H9 (cell line): ENCODE data around the gene CCDC70. TPM values are rescaled to one million over a fixed set of nuclear protein-coding genes. Genes with fewer than 3 reads are reported as not detected.

Source experiments
- DNase-seq: peaks from one replicate; pipeline ENCODE4 v3.0.0-alpha.2; 2017
- H2AFZ ChIP-seq: one replicate; pipeline ENCODE4 v1.6.1; 2013; ENCODE audit warnings: mild to moderate bottlenecking, low read length, control low read depth, moderate library complexity
- H2AK5ac ChIP-seq: 2 replicates; pipeline ENCODE4 v1.6.1; 2013; ENCODE audit warnings: low read length, control low read depth, mixed read lengths; ENCODE audit not compliant: insufficient read length
- H2BK120ac ChIP-seq: one replicate; pipeline ENCODE4 v1.6.1; 2013; ENCODE audit warnings: low read depth, mild to moderate bottlenecking, low read length, control low read depth, inconsistent platforms; ENCODE audit not compliant: poor library complexity, severe bottlenecking
- H2BK12ac ChIP-seq: 2 replicates; pipeline ENCODE4 v1.6.1; 2013; ENCODE audit warnings: low read length, control low read depth, mixed read lengths, low read depth; ENCODE audit not compliant: insufficient read length
- H2BK15ac ChIP-seq: 2 replicates; pipeline ENCODE4 v1.6.1; 2013; ENCODE audit warnings: low read depth, low read length, control low read depth
- H2BK20ac ChIP-seq: one replicate; pipeline ENCODE4 v1.6.1; 2013; ENCODE audit warnings: low read depth, mild to moderate bottlenecking, low read length, control low read depth, inconsistent platforms; ENCODE audit not compliant: poor library complexity, severe bottlenecking
- H2BK5ac ChIP-seq: 2 replicates; pipeline ENCODE4 v1.6.1; 2013; ENCODE audit warnings: low read length, control low read depth, mixed read lengths; ENCODE audit not compliant: insufficient read length
- H3K14ac ChIP-seq: 2 replicates; pipeline ENCODE4 v1.6.1; 2013; ENCODE audit warnings: low read length, control low read depth; ENCODE audit not compliant: insufficient read depth
- H3K18ac ChIP-seq: 2 replicates; pipeline ENCODE4 v1.6.1; 2013; ENCODE audit warnings: low read depth, mild to moderate bottlenecking, mixed read lengths, low read length, control low read depth; ENCODE audit not compliant: insufficient read length
- H3K23ac ChIP-seq: 2 replicates; pipeline ENCODE4 v1.6.1; 2013; ENCODE audit warnings: low read length, control low read depth, mixed read lengths, low read depth; ENCODE audit not compliant: insufficient read length
- H3K23me2 ChIP-seq: 2 replicates; pipeline ENCODE4 v1.6.1; 2013; ENCODE audit warnings: low read depth, mild to moderate bottlenecking, mixed read lengths, low read length, control low read depth; ENCODE audit not compliant: insufficient read length, poor library complexity, severe bottlenecking
- H3K27ac ChIP-seq: 2 replicates; pipeline ENCODE4 v1.5.1; 2013; ENCODE audit warnings: low read length, control low read depth, mixed read lengths, low read depth; ENCODE audit not compliant: insufficient read length
- H3K27me3 ChIP-seq: 2 replicates; pipeline ENCODE4 v1.6.1; 2013; ENCODE audit warnings: low read length, control low read depth, inconsistent platforms; ENCODE audit not compliant: insufficient read depth
- H3K4ac ChIP-seq: 2 replicates; pipeline ENCODE4 v1.6.1; 2013; ENCODE audit warnings: low read depth, mild to moderate bottlenecking, control low read depth, inconsistent platforms, low read length, moderate library complexity
- H3K4me1 ChIP-seq: 2 replicates; pipeline ENCODE4 v1.6.1; 2013; ENCODE audit warnings: low read length, control low read depth, inconsistent platforms; ENCODE audit not compliant: insufficient read depth
- H3K4me2 ChIP-seq: 2 replicates; pipeline ENCODE4 v1.6.1; 2013; ENCODE audit warnings: low read length, control low read depth, mixed read lengths; ENCODE audit not compliant: insufficient read length, insufficient read depth
- H3K56ac ChIP-seq: 2 replicates; pipeline ENCODE4 v1.6.1; 2013; ENCODE audit warnings: low read depth, mild to moderate bottlenecking, mixed read lengths, low read length, control low read depth; ENCODE audit not compliant: insufficient read length
- H3K79me1 ChIP-seq: 2 replicates; pipeline ENCODE4 v1.6.1; 2013; ENCODE audit warnings: low read depth, mild to moderate bottlenecking, moderate library complexity, low read length, control low read depth, inconsistent platforms; ENCODE audit not compliant: insufficient read depth, poor library complexity, severe bottlenecking
- H3K79me2 ChIP-seq: 2 replicates; pipeline ENCODE4 v1.6.1; 2013; ENCODE audit warnings: low read length, control low read depth, inconsistent platforms; ENCODE audit not compliant: insufficient read depth
- H3K9ac ChIP-seq: 2 replicates; pipeline ENCODE4 v1.6.1; 2013; ENCODE audit warnings: low read length, control low read depth, mixed read lengths; ENCODE audit not compliant: insufficient read length; ENCODE audit errors: extremely low read depth
- H3K9me3 ChIP-seq: one replicate; pipeline ENCODE4 v1.6.1; 2013; ENCODE audit warnings: low read depth, low read length, inconsistent platforms; ENCODE audit not compliant: control insufficient read depth
- H3T11ph ChIP-seq: one replicate; pipeline ENCODE4 v1.6.1; 2013; ENCODE audit warnings: mild to moderate bottlenecking, low read length, control low read depth, inconsistent platforms
- H4K20me1 ChIP-seq: one replicate; pipeline ENCODE4 v1.6.1; 2013; ENCODE audit not compliant: control insufficient read depth, insufficient read length, insufficient read depth
- H4K5ac ChIP-seq: 2 replicates; pipeline ENCODE4 v1.6.1; 2013; ENCODE audit warnings: low read depth, mild to moderate bottlenecking, mixed read lengths, low read length, control low read depth; ENCODE audit not compliant: insufficient read length
- H4K8ac ChIP-seq: replicated peaks from 2 replicates; pipeline ENCODE4 v1.6.1; 2013; ENCODE audit warnings: low read length, control low read depth, mixed read lengths, low read depth; ENCODE audit not compliant: insufficient read length
- H4K91ac ChIP-seq: 2 replicates; pipeline ENCODE4 v1.6.1; 2013; ENCODE audit warnings: low read depth, mild to moderate bottlenecking, moderate library complexity, mixed read lengths, low read length, control low read depth; ENCODE audit not compliant: insufficient read length
- H3K27ac Mint-ChIP-seq, 3 experiments: 2 replicates in 2 of 3; 3 replicates in 1 of 3; pipeline ENCODE4 v1.8.0; 2020 to 2021; ENCODE audit warnings: mixed read lengths in 3 of 3, mild to moderate bottlenecking in 1 of 3, moderate library complexity in 1 of 3
- H3K27me3 Mint-ChIP-seq: 2 replicates; pipeline ENCODE4 v1.8.0; 2021; ENCODE audit warnings: low read depth, mild to moderate bottlenecking, moderate library complexity, mixed read lengths
- H3K36me3 Mint-ChIP-seq, 3 experiments: 2 replicates in 2 of 3; 3 replicates in 1 of 3; pipeline ENCODE4 v1.8.0; 2020 to 2021; ENCODE audit warnings: low read depth in 3 of 3, mixed read lengths in 3 of 3; ENCODE audit not compliant: insufficient read depth in 1 of 3
- H3K4me1 Mint-ChIP-seq, 2 experiments: 2 replicates each; pipeline ENCODE4 v1.8.0; 2020; ENCODE audit warnings: mixed read lengths in 2 of 2
- H3K4me3 Mint-ChIP-seq, 2 experiments: 2 replicates in 1 of 2; 3 replicates in 1 of 2; pipeline ENCODE4 v1.8.0; 2020 to 2021; ENCODE audit warnings: mild to moderate bottlenecking in 2 of 2, mixed read lengths in 2 of 2, moderate library complexity in 1 of 2
- H3K9me3 Mint-ChIP-seq, 2 experiments: 2 replicates in 1 of 2; 3 replicates in 1 of 2; pipeline ENCODE4 v1.8.0; 2020; ENCODE audit warnings: mild to moderate bottlenecking in 2 of 2, mixed read lengths in 2 of 2, moderate library complexity in 1 of 2
- CTCF ChIP-seq: fragments of 200-600 bp; sonication (generic); conservative IDR thresholded peaks from 3 replicates; pipeline ENCODE4 v1.8.0; 2021; ENCODE audit warnings: antibody characterized with exemption, mild to moderate bottlenecking
- WGBS: extraction: QIAGEN DNeasy Blood & Tissue Kit; methylation state at CpG from one replicate; pipeline ENCODE4 v1.1.7; 2013; ENCODE audit warnings: missing lambda C conversion rate, low lambda C conversion rate, mixed read lengths; ENCODE audit not compliant: insufficient read length; ENCODE audit errors: extremely low coverage; 5-methylcytosine and 5-hydroxymethylcytosine counted together
- total RNA-seq: library from RNA; stranded (reverse); gene quantifications from 2 replicates; pipeline ENCODE4 v1.2.1, GENCODE V29; 2021

Gene CCDC70
- total RNA-seq, 1 experiment from 2014 or later, result not detected

DNA sequence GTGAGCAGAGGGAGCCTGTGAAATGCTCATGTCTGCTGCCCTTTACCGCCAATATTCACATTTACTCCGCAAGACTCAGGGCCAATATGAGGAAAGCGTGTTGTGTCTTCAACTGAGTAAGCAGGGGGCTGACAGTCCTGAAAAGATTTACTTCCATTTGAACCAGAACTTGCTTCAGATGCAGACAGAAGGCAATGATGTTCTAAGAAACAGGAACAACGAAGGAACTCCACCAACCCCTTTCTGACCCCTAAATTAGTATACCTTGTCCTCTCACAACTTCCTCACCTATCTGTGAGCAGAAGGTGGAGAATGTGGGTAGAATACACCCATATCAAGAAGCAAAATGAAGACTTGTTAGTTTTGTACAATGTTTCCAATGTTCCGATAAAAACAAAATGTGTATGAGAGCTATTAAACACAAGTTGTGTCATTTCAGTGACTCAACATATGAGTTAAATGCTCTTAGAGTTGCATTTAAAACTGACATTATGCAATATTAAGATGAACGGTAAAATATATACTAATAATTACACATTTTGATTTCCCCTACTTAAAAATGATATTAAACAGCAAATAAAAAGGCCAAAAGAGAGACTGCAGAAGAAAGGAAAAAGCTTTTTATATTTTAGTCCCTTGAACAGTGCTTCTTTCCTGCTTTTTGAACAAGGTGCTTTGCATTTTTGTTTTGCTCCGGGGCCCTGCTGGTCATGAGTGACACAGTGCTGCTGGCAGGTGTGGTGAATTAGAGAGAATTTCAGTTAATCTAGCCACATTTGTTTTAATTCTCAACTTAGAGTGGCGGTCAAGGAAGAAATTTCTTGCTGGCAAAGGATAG is 32.8 kb upstream of the CCDC70 start:
- no peak overlapping the region for H4K5ac ChIP-seq
- no peak overlapping the region for H2AK5ac ChIP-seq
- WGBS, result no CpG with 5 or more reads among the region's 8 CpGs
- H3K27ac Mint-ChIP-seq, result no peak overlapping the region
- H3T11ph ChIP-seq, result no peak overlapping the region
- no peaks in the 10 kb centered on the region for H3K4me1 ChIP-seq
- H3K27ac ChIP-seq, result no peak overlapping the region
- H3K23me2 ChIP-seq, result no peaks in the 10 kb centered on the region
- DNase-seq, result no peak
- no peak overlapping the region for H3K9ac ChIP-seq
- no peak overlapping the region for H2BK12ac ChIP-seq
- H3K79me2 ChIP-seq, result no peaks in the 10 kb centered on the region
- no peak overlapping the region for H3K4me3 Mint-ChIP-seq
- no peaks in the 10 kb centered on the region for H3K9me3 Mint-ChIP-seq
- no peak overlapping the region for H2BK5ac ChIP-seq
- H4K20me1 ChIP-seq, result no peaks in the 10 kb centered on the region
- no peak overlapping the region for H3K56ac ChIP-seq
- no peak for TF ChIP-seq CTCF
- no peaks in the 10 kb centered on the region; the same call in 1 of the 2 replicates for H3K27me3 Mint-ChIP-seq
- no peak overlapping the region for H4K91ac ChIP-seq
- no peak overlapping the region for H3K4ac ChIP-seq
- no peak overlapping the region for H2BK120ac ChIP-seq
- no peak overlapping the region for H3K14ac ChIP-seq
- no peak overlapping the region for H3K4me2 ChIP-seq
- H2AFZ ChIP-seq, result no peak overlapping the region
- H2BK15ac ChIP-seq, result no peak overlapping the region
- H3K18ac ChIP-seq, result no peak overlapping the region
- no peaks in the 10 kb centered on the region for H3K27me3 ChIP-seq
- H2BK20ac ChIP-seq, result no peak overlapping the region
- no peak overlapping the region for H3K23ac ChIP-seq
- peaks cover 20 to 21% of the 10 kb centered on the region in 2 experiments for H3K4me1 Mint-ChIP-seq
- H3K79me1 ChIP-seq, result no peaks in the 10 kb centered on the region
- no peak overlapping the region for H4K8ac ChIP-seq
- no peaks in the 10 kb centered on the region for H3K36me3 Mint-ChIP-seq
- H3K9me3 ChIP-seq, result no peaks in the 10 kb centered on the region
